GM10266 (cell line): ENCODE results near the gene ASCL2.

ENCODE experiments used
- DNase-seq: peaks from one replicate; pipeline ENCODE4 v3.0.0; 2012; ENCODE audit errors: extremely low spot score
- CTCF ChIP-seq: IDR thresholded peaks from 2 replicates; pipeline ENCODE4 v1.5.1; 2012; ENCODE audit warnings: mild to moderate bottlenecking, low read depth; ENCODE audit not compliant: control insufficient read depth, insufficient read depth; ENCODE audit errors: missing control alignments

ASCL2 gene

DNA sequence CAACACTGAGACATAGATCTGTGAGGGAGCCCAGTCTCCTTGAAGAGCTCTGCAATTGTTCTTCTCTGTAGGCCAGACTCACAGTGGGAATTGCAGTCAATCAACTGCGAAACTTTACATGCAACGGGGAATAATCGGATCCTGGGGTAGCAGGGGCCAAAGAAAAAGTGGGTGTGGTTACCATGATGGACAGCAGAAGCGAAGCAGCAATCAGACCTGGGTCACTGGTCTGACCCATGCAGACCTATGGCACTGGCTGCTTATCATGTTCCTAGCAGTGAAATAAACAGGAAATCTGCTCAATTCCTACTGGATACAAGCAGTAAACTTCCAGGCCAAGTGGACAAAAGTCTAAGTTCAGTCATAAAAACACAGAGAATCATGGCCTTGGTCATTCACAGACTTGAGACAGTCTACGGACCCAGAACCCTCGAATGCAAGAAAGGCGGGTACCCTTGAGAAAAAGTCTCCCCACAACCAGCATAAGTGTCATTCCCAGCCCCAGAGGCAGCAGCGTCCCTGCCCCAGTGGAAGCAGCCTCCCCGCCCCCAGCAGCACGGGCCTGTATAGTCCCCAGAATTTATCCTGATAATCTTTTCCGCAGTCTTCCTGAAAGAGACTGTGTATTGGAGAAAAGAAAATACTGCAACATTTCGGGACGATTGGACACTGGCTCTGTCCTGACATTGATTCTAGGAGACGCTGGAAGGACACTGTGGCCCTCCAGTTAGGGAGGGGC is 34.6 kb downstream of the ASCL2 start:
- no peak for TF ChIP-seq CTCF
- DNase-seq = no peak

DNA sequence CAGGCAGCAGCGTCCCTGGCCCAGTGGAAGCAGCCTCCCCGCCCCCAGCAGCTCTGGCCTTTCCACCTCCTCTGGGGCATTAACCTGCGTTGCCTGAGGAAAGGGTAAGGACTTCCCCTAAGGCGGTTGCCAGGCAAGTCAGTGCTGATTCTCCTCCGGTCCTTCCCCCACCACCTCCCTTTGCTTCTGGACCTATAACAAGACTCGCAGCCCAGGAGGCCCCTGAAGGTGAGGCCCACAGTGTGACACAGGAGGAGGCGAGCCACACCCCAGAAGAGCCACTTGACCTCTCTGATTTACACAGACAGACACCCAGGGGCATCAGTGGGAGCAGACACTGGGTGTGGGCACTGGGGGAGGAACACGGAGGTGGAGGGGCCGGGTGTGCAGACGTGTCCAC is 35.4 kb downstream of the ASCL2 start:
- TF ChIP-seq CTCF = no peak
- DNase-seq = no peak

DNA sequence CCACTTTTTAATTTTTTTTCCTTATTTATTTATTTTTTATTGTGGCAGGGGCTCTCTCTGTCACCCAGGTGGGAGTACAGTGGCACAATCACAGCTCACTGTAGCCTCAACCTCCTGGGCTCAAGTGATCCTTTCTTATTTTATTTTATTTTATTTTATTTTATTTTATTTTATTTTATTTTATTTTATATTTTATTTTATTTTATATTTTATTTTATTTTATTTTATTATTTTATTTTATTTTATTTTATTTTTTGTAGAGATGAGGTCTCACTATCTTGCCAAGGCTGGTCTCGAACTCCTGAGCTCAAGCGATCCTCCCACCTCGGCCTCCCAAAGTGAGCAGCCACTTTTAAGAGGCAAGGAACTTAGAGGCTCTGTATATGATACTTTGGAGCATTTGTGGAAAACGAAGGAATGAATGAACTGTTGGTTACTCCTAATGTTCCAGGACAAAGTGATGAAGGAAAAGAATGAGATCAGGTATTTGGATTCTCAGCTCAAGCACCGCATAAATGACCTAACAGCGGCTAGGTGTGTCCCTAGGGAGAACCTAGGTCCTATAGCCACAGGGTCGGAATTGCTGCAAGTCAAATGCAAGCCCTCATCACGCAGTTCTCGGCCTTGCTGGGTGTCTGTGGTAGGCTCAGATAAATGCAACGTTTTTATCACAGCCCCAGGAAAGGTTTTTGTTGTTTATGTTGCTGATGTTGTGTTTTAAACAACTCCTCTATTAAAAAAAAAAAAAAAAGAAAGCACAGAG is 36.5 kb downstream of the ASCL2 start:
- DNase-seq = no peak
- TF ChIP-seq CTCF = no peak

DNA sequence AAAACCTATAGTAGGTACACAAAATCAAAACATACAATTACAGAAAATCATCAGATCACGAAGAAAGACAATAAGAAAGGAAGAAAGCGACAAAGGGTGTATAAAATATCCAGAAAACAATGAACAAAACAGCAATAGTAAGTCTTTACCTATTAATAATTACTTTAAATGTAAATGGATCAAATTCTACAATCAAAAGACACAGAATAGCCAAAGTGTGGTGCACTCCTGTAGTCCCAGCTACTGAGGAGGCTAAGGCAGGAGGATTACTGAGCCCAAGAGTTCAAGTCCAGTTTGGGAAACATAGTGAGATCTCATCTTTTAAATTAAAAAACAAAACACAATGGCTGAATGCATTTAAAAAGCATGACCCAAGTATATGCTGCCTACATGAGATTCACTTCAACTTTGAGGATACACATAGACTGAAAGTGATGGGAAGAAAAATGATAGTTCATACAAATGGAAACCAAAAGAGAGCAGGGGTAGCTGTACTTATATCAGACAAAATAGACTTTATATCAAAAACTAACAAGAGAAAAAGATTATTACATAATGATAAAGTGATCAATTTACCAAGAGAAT is 40.6 kb downstream of the ASCL2 start:
- no peak for TF ChIP-seq CTCF
- no peak for DNase-seq

- no peak for TF ChIP-seq CTCF
- DNase-seq = no peak
Measured at GRCh38 chr11:2224254-2224653, 46.1 kb downstream of the ASCL2 start.

DNA sequence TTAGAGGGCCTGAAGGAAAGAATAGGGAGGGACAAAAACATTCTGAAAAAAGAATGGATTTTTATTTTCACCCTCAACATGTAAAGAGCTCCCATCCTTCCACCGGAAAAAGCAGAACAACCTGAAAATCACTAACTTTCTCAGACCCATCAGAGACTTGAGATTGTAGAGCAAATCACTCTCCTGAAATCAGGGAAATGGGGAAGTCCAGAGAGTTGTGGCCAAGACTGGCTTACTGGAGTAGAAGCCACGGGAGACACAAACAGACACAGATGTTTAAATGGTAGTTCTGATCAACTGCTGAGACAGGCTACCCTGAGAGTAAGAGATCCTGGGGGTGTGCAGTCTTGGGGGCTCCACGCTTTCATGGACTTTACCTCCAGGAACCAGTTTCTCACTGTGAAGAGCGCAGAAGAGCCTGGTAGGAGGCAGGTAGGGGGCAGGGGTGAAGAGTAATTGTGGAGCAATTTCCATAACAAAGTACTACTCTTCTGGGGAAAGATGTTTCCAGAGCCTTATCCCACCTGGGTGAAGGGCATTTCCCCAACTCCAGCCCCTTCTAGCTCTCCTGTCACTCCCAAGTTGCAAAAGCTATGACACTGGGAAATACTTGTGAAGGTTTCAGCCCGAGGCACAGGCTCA is 47.1 kb downstream of the ASCL2 start:
- DNase-seq = no peak

More for the DNA sequence above, 47.1 kb downstream of the ASCL2 start:
- no peak for TF ChIP-seq CTCF
